Measurements from ENCODE around the gene TLCD3B.
"Not testable (repeated sequence)": the region's sequence is repeated elsewhere in the genome, so short reads cannot be mapped to it uniquely, and the experiment has no call there.

The TLCD3B gene

DNA sequence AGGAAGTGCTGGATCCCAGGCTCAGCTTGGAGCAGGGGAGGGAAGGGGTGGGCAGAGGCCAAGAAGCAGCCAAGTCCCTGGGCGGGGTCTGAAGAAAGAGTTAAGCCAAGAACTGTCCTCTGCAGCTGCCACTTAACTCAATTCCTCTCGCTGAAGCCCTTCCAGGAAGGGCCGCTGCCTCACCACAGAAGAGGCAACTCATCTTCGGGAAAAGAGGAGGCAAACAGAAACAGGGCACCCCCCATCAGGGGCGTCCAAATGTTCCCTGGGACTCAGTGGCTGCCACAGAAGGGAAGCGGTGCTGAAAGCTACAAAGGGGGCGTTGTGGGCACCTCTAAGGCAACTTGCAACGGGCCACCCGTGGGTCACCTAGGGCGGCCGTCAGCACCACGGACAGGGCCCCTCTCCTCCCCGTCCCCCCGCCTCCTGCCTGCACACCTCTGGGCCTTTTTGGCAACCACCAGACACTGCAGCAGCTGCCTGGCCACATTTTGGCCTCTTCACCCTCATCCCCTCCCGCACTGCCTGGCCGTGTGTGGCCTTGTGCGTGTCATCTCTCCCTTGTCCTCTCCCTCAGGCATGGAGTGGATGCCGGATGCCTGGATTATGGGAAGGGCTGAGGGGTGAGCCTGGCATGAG, 2.5 kb downstream of the TLCD3B start:
- in situ Hi-C loops (cut with MboI; ENCODE audit: low pct_unique_long_range_greater_than_20kb, low sequenced_read_pairs) = no loop called here
- peak; percentile 49 for DNase-seq

DNA sequence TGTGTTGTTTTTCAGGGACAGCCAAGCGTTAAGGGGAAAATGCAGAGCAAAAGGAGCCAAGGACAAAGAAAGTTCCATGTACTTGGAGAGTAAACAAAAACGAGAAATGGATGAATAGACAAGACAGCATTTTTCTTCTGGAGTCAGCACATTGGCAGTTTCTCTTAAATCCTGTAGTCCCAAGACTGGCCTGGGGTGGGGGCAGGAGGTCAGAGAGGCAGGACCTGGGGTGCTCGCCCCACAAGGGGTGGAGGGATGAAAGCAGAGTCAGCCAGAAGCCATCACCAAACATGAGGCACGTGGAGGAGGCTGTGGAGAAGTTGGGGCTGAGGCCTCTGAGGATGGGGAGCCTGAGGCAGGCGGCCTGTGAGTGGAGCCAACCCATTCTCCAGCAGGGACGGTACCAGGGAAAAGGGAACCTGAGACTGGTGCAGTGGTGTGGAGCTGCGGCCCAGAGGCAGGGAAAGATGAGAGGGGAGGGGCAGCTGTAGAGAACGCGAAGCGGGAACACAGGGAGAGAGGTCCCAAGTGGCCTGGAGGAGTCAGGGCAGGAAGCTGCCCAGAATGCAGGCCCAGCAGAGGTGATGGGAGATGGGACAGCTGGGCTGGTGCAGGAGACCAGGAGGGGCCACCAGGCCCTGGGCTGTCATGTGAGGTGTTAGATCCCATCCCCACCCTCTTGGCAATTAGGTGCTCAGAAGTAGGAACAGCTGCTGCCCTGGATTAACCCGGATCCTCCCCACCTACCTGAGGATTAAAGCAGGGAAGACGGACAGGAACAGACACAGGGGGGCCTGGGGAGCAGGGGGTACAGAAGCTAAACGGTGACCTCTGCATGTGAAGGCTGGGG, 3.3 kb downstream of the TLCD3B start:
- DNase-seq = no peak
- in situ Hi-C loops (cut with MboI; ENCODE audit: low pct_unique_long_range_greater_than_20kb, low sequenced_read_pairs) = no loop called here

- in situ Hi-C loops (cut with MboI; ENCODE audit: low pct_unique_long_range_greater_than_20kb, low sequenced_read_pairs) = no loop called here
- DNase-seq = no peak
Measured at GRCh38 chr16:30026449-30026848, 4.6 kb downstream of the TLCD3B start.

GRCh38 chr16:30025574-30025973, 5.5 kb downstream of the TLCD3B start:
- in situ Hi-C loops (cut with MboI; ENCODE audit: low pct_unique_long_range_greater_than_20kb, low sequenced_read_pairs) = no loop called here
- no peak for DNase-seq

DNA sequence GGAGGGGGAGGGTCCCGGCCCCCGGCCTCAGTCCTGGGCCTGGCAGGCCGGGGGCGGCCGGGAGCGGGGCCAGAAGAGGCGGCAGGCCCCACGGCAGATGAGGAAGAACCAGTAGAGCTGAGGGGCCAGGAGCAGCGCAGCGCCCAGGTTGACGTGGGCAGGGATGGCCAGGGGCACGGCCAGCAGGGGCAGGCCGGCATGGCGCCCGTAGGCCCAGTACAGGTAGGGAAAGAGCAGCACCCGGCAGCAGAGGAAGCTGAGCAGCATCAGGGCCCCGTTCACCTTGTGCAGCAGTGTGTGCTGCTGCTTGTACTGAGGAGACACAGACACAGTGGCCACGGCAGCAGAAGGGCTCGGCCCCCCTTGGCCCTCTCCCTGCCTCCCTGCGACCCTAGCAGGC, 5.9 kb downstream of the TLCD3B start:
- in situ Hi-C loops (cut with MboI; ENCODE audit: low pct_unique_long_range_greater_than_20kb, low sequenced_read_pairs) = no loop called here
- no peak for DNase-seq

DNA sequence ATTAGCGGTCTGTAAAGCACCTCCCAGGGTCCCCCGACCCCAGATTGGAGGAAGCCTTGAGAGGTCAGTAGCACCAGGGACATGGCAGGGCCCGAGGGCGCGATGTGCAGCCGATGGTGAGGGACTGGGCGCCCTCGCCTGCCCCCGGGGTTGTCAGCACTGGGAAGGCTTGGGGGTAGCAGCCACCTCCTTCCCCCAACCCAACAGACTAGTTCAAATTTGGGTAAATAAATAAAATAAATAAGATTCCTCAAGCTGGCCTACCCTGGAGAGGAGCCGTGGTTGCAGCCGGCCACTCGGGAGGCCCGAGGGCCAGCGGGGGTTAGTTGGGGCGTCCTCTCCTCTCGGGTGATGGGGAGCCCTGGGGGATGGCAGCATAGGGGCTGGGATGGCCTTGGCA, 6.6 kb downstream of the TLCD3B start:
- in situ Hi-C loops (cut with MboI; ENCODE audit: low pct_unique_long_range_greater_than_20kb, low sequenced_read_pairs) = loop anchor here (25.0 kb wide), 1 partner anchor 337 kb away; the partner anchor contains the start of gene QPRT
- DNase-seq = no peak

GRCh38 chr16:30023586-30023985, 7.5 kb downstream of the TLCD3B start:
- no peak for DNase-seq
- in situ Hi-C loops (cut with MboI; ENCODE audit: low pct_unique_long_range_greater_than_20kb, low sequenced_read_pairs) = loop anchor here (25.0 kb wide), 1 partner anchor 336 kb away; the partner anchor contains the start of gene QPRT

GRCh38 chr16:30022887-30023286, 8.2 kb downstream of the TLCD3B start, which contains the start of gene C16orf92:
C16orf92 (plus strand) TSS chr16:30023198; CDS start chr16:30023341, 143 bp downstream.
- in situ Hi-C loops (cut with MboI; ENCODE audit: low pct_unique_long_range_greater_than_20kb, low sequenced_read_pairs) = loop anchor here (25.0 kb wide), 1 partner anchor 336 kb away; the partner anchor contains the start of gene QPRT

DNA sequence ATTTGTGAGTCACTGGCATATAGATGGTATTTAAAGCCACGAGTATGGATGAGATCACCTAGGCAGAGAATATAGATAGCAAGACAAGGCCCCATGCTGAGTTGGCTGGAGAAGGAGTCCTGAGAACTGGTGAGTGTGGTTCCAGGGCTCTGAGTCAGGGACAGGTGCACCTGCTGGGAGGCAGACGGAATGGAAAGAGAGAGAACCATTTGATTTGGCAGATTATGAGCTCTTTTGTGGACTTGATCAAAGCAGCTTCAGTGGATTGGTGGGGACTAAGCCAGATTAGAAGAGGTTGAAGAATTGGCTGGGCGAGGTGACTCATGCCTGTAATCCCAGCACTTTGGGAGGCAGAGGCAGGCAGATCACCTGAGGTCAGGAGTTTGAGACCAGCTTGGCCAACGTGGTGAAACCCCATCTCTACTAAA, 12.3 kb downstream of the TLCD3B start:
- in situ Hi-C loops (cut with MboI; ENCODE audit: low pct_unique_long_range_greater_than_20kb, low sequenced_read_pairs) = loop anchor here (25.0 kb wide), 1 partner anchor 331 kb away; the partner anchor contains the start of gene QPRT
- no peak for DNase-seq

More at GRCh38 chr16:30022887-30023286, 8.2 kb downstream of the TLCD3B start, which contains the start of gene C16orf92:
- DNase-seq = no peak

DNA sequence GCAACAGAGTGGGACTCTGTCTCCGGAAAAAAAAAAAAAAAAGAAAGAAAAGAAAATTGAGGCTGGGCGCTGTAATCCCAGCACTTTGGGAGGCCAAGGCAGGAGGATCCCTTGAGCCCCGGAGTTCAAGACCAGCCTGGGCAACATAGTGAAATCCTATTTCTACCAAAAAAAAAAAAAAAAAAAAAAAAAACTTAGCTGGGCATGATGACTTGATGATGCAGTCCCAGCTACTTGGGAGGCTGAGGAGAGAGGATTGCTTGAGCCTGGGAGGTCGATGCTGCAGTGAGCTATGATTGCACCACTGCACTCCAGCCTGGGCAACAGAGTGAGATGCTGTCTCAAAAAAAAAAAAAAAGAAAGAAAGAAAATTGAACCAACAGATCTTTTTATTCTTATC, 13.1 kb downstream of the TLCD3B start:
- in situ Hi-C loops (cut with MboI; ENCODE audit: low pct_unique_long_range_greater_than_20kb, low sequenced_read_pairs) = loop anchor here (25.0 kb wide), 1 partner anchor 331 kb away; the partner anchor contains the start of gene QPRT
- not testable (repeated sequence) for DNase-seq

GRCh38 chr16:30017277-30017656, 13.8 kb downstream of the TLCD3B start:
- DNase-seq = no peak
- in situ Hi-C loops (cut with MboI; ENCODE audit: low pct_unique_long_range_greater_than_20kb, low sequenced_read_pairs) = loop anchor here (25.0 kb wide), 1 partner anchor 330 kb away; the partner anchor contains the start of gene QPRT

DNA sequence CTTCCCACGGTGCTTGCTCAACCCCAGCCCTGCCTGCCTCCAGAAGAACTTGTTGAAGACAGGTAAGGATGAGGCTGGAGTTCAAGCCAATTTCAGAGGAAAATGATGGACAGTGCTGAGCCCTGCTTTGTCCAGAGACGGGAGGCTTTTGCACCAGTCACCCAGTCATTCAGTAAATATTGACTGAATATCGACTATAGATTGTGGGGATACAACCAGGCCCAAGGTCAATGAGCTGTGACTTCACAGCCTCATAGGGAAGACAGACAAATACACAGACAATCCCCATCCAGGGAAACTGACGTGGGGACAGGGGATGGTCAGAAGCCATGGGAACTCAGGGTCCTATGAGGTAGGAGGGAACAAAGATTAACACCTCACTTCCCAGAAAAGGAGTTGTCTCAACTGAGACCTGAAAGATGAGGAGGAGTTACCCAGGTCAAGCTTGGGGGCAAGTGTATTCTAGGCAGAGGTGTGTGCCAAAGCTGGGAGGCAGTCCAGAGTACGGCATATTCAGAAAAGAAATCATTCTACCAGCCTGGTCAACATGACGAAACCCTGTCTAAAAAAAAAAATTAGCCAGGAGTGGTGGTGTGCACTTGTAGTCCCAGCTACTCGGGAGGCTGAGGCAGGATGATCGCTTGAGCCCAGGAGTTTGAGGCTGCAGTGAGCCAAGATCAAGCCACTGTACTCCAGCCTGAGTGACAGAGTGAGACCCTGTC, 14.4 kb downstream of the TLCD3B start:
- in situ Hi-C loops (cut with MboI; ENCODE audit: low pct_unique_long_range_greater_than_20kb, low sequenced_read_pairs) = loop anchor here (25.0 kb wide), 1 partner anchor 329 kb away; the partner anchor contains the start of gene QPRT
- no peak for DNase-seq

- not testable (repeated sequence) for DNase-seq
- in situ Hi-C loops (cut with MboI; ENCODE audit: low pct_unique_long_range_greater_than_20kb, low sequenced_read_pairs) = loop anchor here (25.0 kb wide), 1 partner anchor 328 kb away; the partner anchor contains the start of gene QPRT
Measured at GRCh38 chr16:30015450-30015849, 15.6 kb downstream of the TLCD3B start.

DNA sequence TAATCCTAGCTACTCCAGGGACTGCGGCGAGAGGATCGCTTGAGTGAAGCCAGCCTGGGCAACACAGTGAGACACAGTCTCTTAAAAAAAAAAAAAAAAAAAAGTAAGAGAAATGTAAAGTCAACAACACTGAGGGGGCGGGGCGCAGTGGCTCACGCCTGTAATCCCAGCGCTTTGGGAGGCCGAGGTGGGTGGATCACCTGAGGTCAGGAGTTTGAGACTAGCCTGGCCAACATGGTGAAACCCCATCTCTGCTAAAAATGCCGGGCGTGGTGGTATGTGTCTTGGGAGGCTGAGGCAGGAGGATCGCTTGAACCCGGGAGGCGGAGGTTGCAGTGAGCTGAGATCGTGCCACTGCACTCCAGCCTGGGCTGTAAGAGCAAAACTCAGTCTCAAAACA, 18.5 kb downstream of the TLCD3B start:
- DNase-seq = not testable (repeated sequence)
- in situ Hi-C loops (cut with MboI; ENCODE audit: low pct_unique_long_range_greater_than_20kb, low sequenced_read_pairs) = loop anchor here (25.0 kb wide), 1 partner anchor 325 kb away; the partner anchor contains the start of gene QPRT

GRCh38 chr16:30011714-30012504, 19.2 kb downstream of the TLCD3B start:
- no peak for DNase-seq
- in situ Hi-C loops (cut with MboI; ENCODE audit: low pct_unique_long_range_greater_than_20kb, low sequenced_read_pairs) = loop anchor here (25.0 kb wide), 1 partner anchor 325 kb away; the partner anchor contains the start of gene QPRT

- in situ Hi-C loops (cut with MboI; ENCODE audit: low pct_unique_long_range_greater_than_20kb, low sequenced_read_pairs) = loop anchor here (25.0 kb wide), 1 partner anchor 324 kb away; the partner anchor contains the start of gene QPRT
- DNase-seq = no peak
Measured at GRCh38 chr16:30010844-30011713, 20.0 kb downstream of the TLCD3B start, which contains the start of gene DOC2A. DOC2A (minus strand) TSS chr16:30011027; CDS start chr16:30010222, 805 bp downstream.
